NCI-H1417 treated with DMSO at 0.1 percent for 48 hours (cell line): ENCODE results near the gene SETD3.

Experiments
- DNase-seq: peaks from one replicate; lab custom pipeline; 2025; lab: John Stamatoyannopoulos, UW

SETD3 gene

GRCh38 chr14:99393059-99393655 lies 87.5 kb downstream of the SETD3 start:
- no peak for DNase-seq

GRCh38 chr14:99391671-99392070 lies 89.0 kb downstream of the SETD3 start:
- DNase-seq, result no peak

GRCh38 chr14:99389174-99389826 lies 91.4 kb downstream of the SETD3 start:
- DNase-seq, result no peak

- no peak for DNase-seq
Measured at GRCh38 chr14:99388286-99388685, 92.4 kb downstream of the SETD3 start.

- no peak for DNase-seq
Measured at GRCh38 chr14:99387880-99388279, 92.8 kb downstream of the SETD3 start.

- no peak for DNase-seq
Measured at GRCh38 chr14:99384450-99385417, 95.9 kb downstream of the SETD3 start.

GRCh38 chr14:99383472-99384449 lies 96.9 kb downstream of the SETD3 start:
- no peak for DNase-seq

- DNase-seq, result no peak
Measured at GRCh38 chr14:99382781-99383471, 97.7 kb downstream of the SETD3 start.

- no peak for DNase-seq
Measured at GRCh38 chr14:99382071-99382470, 98.6 kb downstream of the SETD3 start.

GRCh38 chr14:99381688-99382060 lies 99.0 kb downstream of the SETD3 start:
- no peak for DNase-seq

- DNase-seq, result no peak
Measured at GRCh38 chr14:99380991-99381687, 99.5 kb downstream of the SETD3 start.

GRCh38 chr14:99380402-99380801 lies 100.3 kb downstream of the SETD3 start:
- DNase-seq, result no peak

- no peak for DNase-seq
Measured at GRCh38 chr14:99378782-99379214, 101.9 kb downstream of the SETD3 start.

GRCh38 chr14:99377951-99378350 lies 102.7 kb downstream of the SETD3 start:
- no peak for DNase-seq

- no peak for DNase-seq
Measured at GRCh38 chr14:99374964-99375363, 105.7 kb downstream of the SETD3 start.

GRCh38 chr14:99363616-99364290 lies 116.9 kb downstream of the SETD3 start:
- DNase-seq, result no peak

GRCh38 chr14:99363051-99363450 lies 117.6 kb downstream of the SETD3 start:
- DNase-seq, result no peak

GRCh38 chr14:99361596-99362215 lies 119.0 kb downstream of the SETD3 start:
- no peak for DNase-seq
